Prostate gland (tissue), 2 donors: ENCODE data around the gene ARHGEF28. TPM values are rescaled to one million over a fixed set of nuclear protein-coding genes. Genes with fewer than 3 reads are reported as not detected.

ENCODE experiments used
- DNase-seq: peaks from one replicate; pipeline ENCODE4 v3.0.0-alpha.2; 2019; ENCODE audit warnings: low spot score
- H3K27ac ChIP-seq, 2 donors: fragments of 200-600 bp; sonication (generic); 2 replicates each; pipeline ENCODE4 v1.5.1; 2017 to 2019
- H3K27me3 ChIP-seq: fragments of 200-600 bp; sonication (generic); replicated peaks from 2 replicates; pipeline ENCODE4 v1.5.1; 2019; ENCODE audit not compliant: insufficient read depth
- H3K36me3 ChIP-seq, 2 donors: fragments of 200-600 bp; sonication (generic); 1 replicate in 1 of 2; 2 replicates in 1 of 2; pipeline versions ENCODE4 v1.5.1 to v1.8.1; 2017 to 2019
- H3K4me1 ChIP-seq: fragments of 200-600 bp; sonication (generic); replicated peaks from 2 replicates; pipeline ENCODE4 v1.5.1; 2019
- H3K4me3 ChIP-seq, 2 donors: fragments of 200-600 bp; sonication (generic); 2 replicates each; pipeline ENCODE4 v1.5.1; 2017 to 2019
- H3K9me3 ChIP-seq: fragments of 200-600 bp; sonication (generic); 2 replicates; pipeline ENCODE4 v1.5.1; 2017
- CTCF ChIP-seq, 4 experiments: fragments of 200-600 bp in 2 of 4; fragments of 450-650 bp in 2 of 4; sonication (generic) in 2 of 4; IDR thresholded peaks; 1 replicate in 3 of 4; 2 replicates in 1 of 4; pipeline ENCODE4 v1.5.1; 2016 to 2019; ENCODE audit warnings: antibody characterized with exemption in 4 of 4, mild to moderate bottlenecking in 2 of 4, moderate library complexity in 2 of 4
- POLR2A ChIP-seq: fragments of 450-650 bp; IDR thresholded peaks from one replicate; pipeline ENCODE4 v1.6.1; 2016; ENCODE audit warnings: antibody characterized with exemption, mild to moderate bottlenecking
- POLR2AphosphoS5 ChIP-seq: sonication (generic); formaldehyde crosslinking; IDR thresholded peaks from one replicate; pipeline ENCODE4 v1.6.1; 2017; ENCODE audit warnings: antibody characterized with exemption
- WGBS: methylation state at CpG from one replicate; pipeline ENCODE4 v1.1.5; 2018; 5-methylcytosine and 5-hydroxymethylcytosine counted together
- intact Hi-C: fragments of 100-400 bp; cut with DNase I; formaldehyde crosslinking; loops from one replicate; pipeline ENCODE4 v1.14.2; 2022
- total RNA-seq, 2 donors: library from RNA; depleted of rRNA; stranded (reverse); fragments of >200 nt; gene quantifications; one replicate each; pipeline ENCODE4 v1.1.0, GENCODE V29; 2016

Gene ARHGEF28
- total RNA-seq, 2 donors from 2014 or later, result 18.9 to 28.3 TPM

GRCh38 chr5:73638344-73639095 lies 12.5 kb downstream of the ARHGEF28 start:
- Histone ChIP-seq H3K27ac (no peak overlapping the region), H3K4me3 (no peak overlapping the region), H3K36me3 (no peaks in the 10 kb centered on the region), H3K4me1 (no peaks in the 10 kb centered on the region), H3K27me3 (no peaks in the 10 kb centered on the region), H3K9me3 (no peaks in the 10 kb centered on the region)
- 69% methylated on average over 4 of the region's 4 CpGs for WGBS
- intact Hi-C loops, result no loop called here
- TF ChIP-seq POLR2A (no peak), CTCF (IDR thresholded peaks at IDR 0.05) (no peak), POLR2AphosphoS5 (no peak)
- no peak for DNase-seq

- H3K9me3 ChIP-seq, result no peaks in the 10 kb centered on the region
- H3K4me3 ChIP-seq, result no peak overlapping the region
- intact Hi-C loops, result no loop called here
- TF ChIP-seq CTCF (IDR thresholded peaks at IDR 0.05) (no peak), POLR2AphosphoS5 (no peak), POLR2A (no peak)
- DNase-seq, result no peak
- no peaks in the 10 kb centered on the region for H3K4me1 ChIP-seq
- no peaks in the 10 kb centered on the region for H3K27me3 ChIP-seq
- WGBS, result 49% methylated on average over 1 of the region's 1 CpG
- H3K36me3 ChIP-seq, result no peaks in the 10 kb centered on the region
- H3K27ac ChIP-seq, result no peak overlapping the region
These were observed 14.9 kb downstream of the ARHGEF28 start for GRCh38 chr5:73640861-73641320.

- Histone ChIP-seq H3K27me3 (no peaks in the 10 kb centered on the region), H3K27ac (no peak overlapping the region), H3K36me3 (no peaks in the 10 kb centered on the region), H3K4me3 (no peak overlapping the region), H3K9me3 (no peaks in the 10 kb centered on the region), H3K4me1 (no peaks in the 10 kb centered on the region)
- no peak for DNase-seq
- intact Hi-C loops, result no loop called here
- TF ChIP-seq POLR2A, result no peak
- no peak for TF ChIP-seq CTCF (IDR thresholded peaks at IDR 0.05)
- no peak for TF ChIP-seq POLR2AphosphoS5
- WGBS, result 77% methylated on average over 5 of the region's 5 CpGs
These were observed 15.8 kb downstream of the ARHGEF28 start for GRCh38 chr5:73641811-73642210.

- H3K27ac ChIP-seq, result no peak overlapping the region
- no peak for TF ChIP-seq POLR2AphosphoS5
- no peak for TF ChIP-seq POLR2A
- no peak for TF ChIP-seq CTCF (IDR thresholded peaks at IDR 0.05)
- intact Hi-C loops, result no loop called here
- no peaks in the 10 kb centered on the region for H3K9me3 ChIP-seq
- no peaks in the 10 kb centered on the region for H3K4me1 ChIP-seq
- H3K36me3 ChIP-seq, result no peaks in the 10 kb centered on the region
- no peak for DNase-seq
- H3K27me3 ChIP-seq, result no peaks in the 10 kb centered on the region
- 89% methylated on average over 4 of the region's 4 CpGs for WGBS
- no peak overlapping the region for H3K4me3 ChIP-seq
These were observed 16.3 kb downstream of the ARHGEF28 start for GRCh38 chr5:73642344-73642743.

DNA sequence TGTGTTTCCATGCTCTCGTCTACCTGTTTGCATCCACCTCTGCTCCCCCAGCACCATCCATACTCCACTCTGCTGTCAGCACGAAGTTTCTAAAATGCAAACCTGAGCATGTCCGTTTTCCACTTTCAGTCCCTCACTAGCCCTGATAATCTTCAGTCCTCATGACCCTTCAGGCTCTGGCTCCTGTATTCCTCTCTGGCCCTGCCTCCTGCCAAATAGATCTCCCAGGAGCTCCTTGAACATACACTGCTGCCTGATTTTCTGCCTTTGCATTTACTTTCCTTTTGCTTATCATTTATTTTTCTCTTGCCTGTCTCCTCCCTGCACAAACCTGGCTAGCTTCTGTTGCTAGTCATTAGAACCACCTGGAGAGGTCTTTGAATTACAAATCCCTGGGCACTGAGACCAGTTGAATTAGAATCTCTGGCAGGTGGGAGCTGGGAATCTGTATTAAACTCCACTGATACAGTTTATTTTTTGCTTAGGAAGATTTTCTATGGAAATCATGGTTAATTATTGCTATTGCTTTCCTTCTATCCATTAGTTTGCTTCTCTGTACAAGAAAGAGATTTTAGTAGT lies 18.5 kb downstream of the ARHGEF28 start:
- Histone ChIP-seq H3K27me3 (no peaks in the 10 kb centered on the region), H3K36me3 (no peaks in the 10 kb centered on the region), H3K9me3 (no peaks in the 10 kb centered on the region), H3K27ac (no peak overlapping the region), H3K4me3 (no peak overlapping the region), H3K4me1 (no peaks in the 10 kb centered on the region)
- WGBS, result 76% methylated on average over 3 of the region's 3 CpGs
- intact Hi-C loops, result no loop called here
- DNase-seq, result no peak
- TF ChIP-seq CTCF (IDR thresholded peaks at IDR 0.05) (no peak), POLR2A (no peak), POLR2AphosphoS5 (no peak)
